RWPE1 (cell line): Measurements from ENCODE around the gene PPP3CA.

ENCODE experiments used
- CTCF ChIA-PET: fragments of 350-600 bp; sonication (Branson Sonifier 250); formaldehyde crosslinking; extraction: SDS; loops from one replicate; lab custom pipeline; 2021; lab: Yijun Ruan, JAX
- POLR2A ChIA-PET: fragments of 400-600 bp; formaldehyde crosslinking; extraction: SDS; loops from one replicate; lab custom pipeline; 2020; ENCODE audit warnings: antibody characterized with exemption; ENCODE audit not compliant: low non-redundant PET; lab: Yijun Ruan, JAX
- DNase-seq: peaks from one replicate; pipeline ENCODE4 v3.0.0; 2012; ENCODE audit warnings: low spot score
- H3K27ac ChIP-seq: fragments of 450-650 bp; 2 replicates; pipeline ENCODE4 v1.5.1; 2017
- TF ChIP-seq, protein P1 (sequence below): fragments of 450-650 bp; conservative IDR thresholded peaks from 2 replicates; pipeline ENCODE4 v1.5.1; 2017; ENCODE audit warnings: low read depth, mild to moderate bottlenecking

Gene PPP3CA

GRCh38 chr4:101175896-101176676, 171.2 kb downstream of the PPP3CA start:
- ChIA-PET POLR2A (no interaction called here), CTCF (interaction anchor here (0.5 kb wide), 1 partner anchor 83 kb away, joined by 3 read pairs; no protein-coding TSS in a partner anchor)
- no peak overlapping the region for H3K27ac ChIP-seq
- TF ChIP-seq, protein P1, sequence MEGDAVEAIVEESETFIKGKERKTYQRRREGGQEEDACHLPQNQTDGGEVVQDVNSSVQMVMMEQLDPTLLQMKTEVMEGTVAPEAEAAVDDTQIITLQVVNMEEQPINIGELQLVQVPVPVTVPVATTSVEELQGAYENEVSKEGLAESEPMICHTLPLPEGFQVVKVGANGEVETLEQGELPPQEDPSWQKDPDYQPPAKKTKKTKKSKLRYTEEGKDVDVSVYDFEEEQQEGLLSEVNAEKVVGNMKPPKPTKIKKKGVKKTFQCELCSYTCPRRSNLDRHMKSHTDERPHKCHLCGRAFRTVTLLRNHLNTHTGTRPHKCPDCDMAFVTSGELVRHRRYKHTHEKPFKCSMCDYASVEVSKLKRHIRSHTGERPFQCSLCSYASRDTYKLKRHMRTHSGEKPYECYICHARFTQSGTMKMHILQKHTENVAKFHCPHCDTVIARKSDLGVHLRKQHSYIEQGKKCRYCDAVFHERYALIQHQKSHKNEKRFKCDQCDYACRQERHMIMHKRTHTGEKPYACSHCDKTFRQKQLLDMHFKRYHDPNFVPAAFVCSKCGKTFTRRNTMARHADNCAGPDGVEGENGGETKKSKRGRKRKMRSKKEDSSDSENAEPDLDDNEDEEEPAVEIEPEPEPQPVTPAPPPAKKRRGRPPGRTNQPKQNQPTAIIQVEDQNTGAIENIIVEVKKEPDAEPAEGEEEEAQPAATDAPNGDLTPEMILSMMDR, result no peak
- DNase-seq, result no peak

DNA sequence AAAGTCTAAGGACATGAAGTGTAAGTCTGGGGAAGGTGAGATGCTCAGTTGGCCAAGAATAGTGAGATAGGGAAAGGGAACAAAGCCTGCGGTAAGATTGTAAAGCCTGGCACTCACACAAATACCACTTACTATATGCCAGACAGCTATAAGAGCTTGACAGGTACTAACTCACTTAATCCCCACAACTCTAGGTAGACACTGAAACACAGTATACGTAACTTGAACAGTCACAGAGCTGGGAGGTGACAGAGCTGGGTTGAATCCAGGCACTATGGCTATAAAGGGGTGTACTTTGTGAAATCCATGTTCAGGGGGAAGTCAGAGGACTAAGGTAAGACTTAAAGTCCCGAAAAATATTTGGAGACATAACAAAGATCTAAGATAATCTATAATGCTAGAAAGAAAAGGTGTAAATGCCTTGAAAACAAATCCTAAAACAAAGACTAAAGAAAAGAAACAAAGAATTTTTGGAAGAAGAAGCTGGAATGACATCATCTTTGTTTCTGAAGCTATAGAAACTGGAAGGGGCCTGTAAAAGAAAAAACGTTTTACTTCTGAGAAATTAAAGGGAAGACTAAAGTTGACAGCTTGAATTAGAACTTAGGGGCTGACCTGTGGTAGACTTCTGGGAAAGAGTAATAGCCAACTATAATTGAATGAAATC, 172.5 kb downstream of the PPP3CA start:
- H3K27ac ChIP-seq, result no peak overlapping the region
- POLR2A ChIA-PET, result no interaction called here
- no peak for DNase-seq
- TF ChIP-seq, protein P1, result no peak
- CTCF ChIA-PET, result no interaction called here

GRCh38 chr4:101172369-101172768, 175.0 kb downstream of the PPP3CA start:
- DNase-seq, result no peak
- TF ChIP-seq, protein P1, result no peak
- ChIA-PET POLR2A (no interaction called here), CTCF (interaction anchor here (0.7 kb wide), 1 partner anchor 19 kb away, joined by 3 read pairs; no protein-coding TSS in a partner anchor)
- H3K27ac ChIP-seq, result no peak overlapping the region

DNA sequence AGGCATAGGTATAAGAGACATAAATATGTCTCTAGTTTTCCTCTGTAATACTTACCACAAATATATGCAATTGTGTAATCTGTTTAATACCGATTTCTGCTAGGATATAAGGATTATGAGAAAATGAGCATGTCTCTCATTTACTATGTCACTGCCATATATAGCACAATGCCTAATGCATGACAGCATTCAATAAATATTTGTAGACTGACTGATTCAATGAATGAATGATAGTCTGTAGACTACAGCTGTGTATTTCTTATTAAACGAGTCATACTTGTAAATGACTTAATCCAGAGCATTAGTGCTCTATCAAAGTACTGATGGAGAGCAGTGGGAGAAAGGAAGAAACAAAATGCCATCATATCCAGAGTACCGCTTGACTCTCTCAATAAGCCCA, 175.6 kb downstream of the PPP3CA start:
- POLR2A ChIA-PET, result no interaction called here
- CTCF ChIA-PET, result interaction anchor here (0.7 kb wide), 1 partner anchor 20 kb away, joined by 3 read pairs; no protein-coding TSS in a partner anchor
- no peak for DNase-seq
- TF ChIP-seq, protein P1, result no peak
- H3K27ac ChIP-seq, result no peak overlapping the region

GRCh38 chr4:101169044-101170014, 178.0 kb downstream of the PPP3CA start:
- POLR2A ChIA-PET, result no interaction called here
- TF ChIP-seq, protein P1, result no peak; the same call in 1 of the 2 replicates
- peak; percentile 21 for DNase-seq
- CTCF ChIA-PET, result interaction anchor here (0.6 kb wide), 1 partner anchor 54 kb away, joined by 4 read pairs; no protein-coding TSS in a partner anchor
- no peak overlapping the region for H3K27ac ChIP-seq
